Transverse colon (tissue), 4 donors: Measurements from ENCODE around the gene ITIH5. TPM values are rescaled to one million over a fixed set of nuclear protein-coding genes. Genes with fewer than 3 reads are reported as not detected.
"Not testable (repeated sequence)": the region's sequence is repeated elsewhere in the genome, so short reads cannot be mapped to it uniquely, and the experiment has no call there.

Source experiments
- DNase-seq: peaks from one replicate; pipeline ENCODE4 v3.0.0-alpha.2; 2019
- H3K27ac ChIP-seq, 4 donors: fragments of 200-600 bp; sonication (generic); 2 replicates each; pipeline ENCODE4 v1.5.1; 2016 to 2018; ENCODE audit warnings: inconsistent platforms in 4 of 4
- H3K27me3 ChIP-seq: fragments of 200-600 bp; sonication (generic); 2 replicates; pipeline ENCODE4 v1.5.1; 2017; ENCODE audit warnings: inconsistent platforms
- H3K36me3 ChIP-seq, 4 donors: fragments of 200-600 bp; sonication (generic); 2 replicates each; pipeline ENCODE4 v1.5.1; 2017 to 2019; ENCODE audit warnings: inconsistent platforms in 4 of 4
- H3K4me1 ChIP-seq, 4 donors: fragments of 200-600 bp; sonication (generic); 2 replicates each; pipeline ENCODE4 v1.5.1; 2017 to 2020; ENCODE audit warnings: inconsistent platforms in 4 of 4
- H3K4me3 ChIP-seq, 4 donors: fragments of 200-600 bp; sonication (generic); 1 replicate in 1 of 4; 2 replicates in 3 of 4; pipeline versions ENCODE4 v1.5.1 to v1.6.1; 2017 to 2019; ENCODE audit warnings: inconsistent platforms in 4 of 4
- H3K9me3 ChIP-seq, 2 donors: fragments of 200-600 bp; sonication (generic); 2 replicates each; pipeline ENCODE4 v1.5.1; 2017 to 2019; ENCODE audit warnings: inconsistent platforms in 2 of 2
- EP300 ChIP-seq: sonication (generic); formaldehyde crosslinking; IDR thresholded peaks from one replicate; pipeline ENCODE4 v1.6.1; 2017; ENCODE audit warnings: antibody characterized with exemption, low read depth
- POLR2A ChIP-seq: fragments of 450-650 bp; IDR thresholded peaks from one replicate; pipeline ENCODE4 v1.6.1; 2016; ENCODE audit warnings: antibody characterized with exemption, mild to moderate bottlenecking, moderate library complexity
- POLR2AphosphoS5 ChIP-seq, 3 donors: sonication (generic); formaldehyde crosslinking; IDR thresholded peaks; one replicate each; pipeline ENCODE4 v1.6.1; 2016; ENCODE audit warnings: antibody characterized with exemption in 3 of 3
- WGBS, 2 donors: methylation state at CpG; one replicate each; pipeline ENCODE4 v1.1.5; 2018; ENCODE audit warnings: low coverage in 1 of 2; 5-methylcytosine and 5-hydroxymethylcytosine counted together
- in situ Hi-C, 4 donors: fragments of 200-750 bp; cut with MboI; loops; one replicate each; pipeline versions ENCODE4 v1.15.0 to v1.15.1; 2017; ENCODE audit warnings: low sequenced_read_pairs in 3 of 4, low pct_ligation_motif_present in 1 of 4, low pct_unique_long_range_greater_than_20kb in 1 of 4
- intact Hi-C: fragments of 100-400 bp; cut with DNase I; formaldehyde crosslinking; loops from one replicate; pipeline ENCODE4 v1.15.1; 2023; ENCODE audit warnings: low total_unique reads
- total RNA-seq, 4 donors: library from RNA; depleted of rRNA; stranded (reverse); fragments of >200 nt; gene quantifications; one replicate each; pipeline ENCODE4 v1.1.0, GENCODE V29; 2016
- TF ChIP-seq, protein P1 (sequence below), 5 experiments: fragments of 200-600 bp in 3 of 5; fragments of 450-650 bp in 2 of 5; sonication (generic) in 3 of 5; IDR thresholded peaks; 1 replicate in 2 of 5; 2 replicates in 3 of 5; pipeline ENCODE4 v1.5.1; 2016 to 2017; ENCODE audit warnings: antibody characterized with exemption in 5 of 5, inconsistent platforms in 3 of 5, mild to moderate bottlenecking in 2 of 5, moderate library complexity in 1 of 5

Gene ITIH5
- total RNA-seq, 4 donors from 2014 or later: 13.2 to 169 (median 17.0) TPM

DNA sequence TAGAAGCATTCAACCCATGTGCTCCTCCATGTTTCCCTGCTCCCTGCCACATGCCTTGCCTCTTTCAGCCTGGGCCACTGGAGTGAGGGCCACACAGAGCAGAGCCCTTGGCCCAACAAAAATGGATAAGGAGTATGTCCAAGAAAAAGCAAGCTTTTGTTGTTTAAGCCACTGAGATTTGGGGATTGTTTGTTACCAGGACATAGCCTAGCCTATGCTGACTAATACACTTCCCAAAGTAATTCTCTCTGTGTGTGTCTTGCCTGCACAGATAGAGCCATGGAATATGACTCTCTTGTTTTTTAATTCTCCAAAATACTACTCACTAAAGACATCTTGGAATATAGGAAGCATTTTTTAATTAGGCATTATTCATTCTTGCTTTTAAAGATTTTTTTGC lies 22.8 kb upstream of the ITIH5 start:
- DNase-seq: no peak
- in situ Hi-C loops (loop anchor here in 3 of 4 donors (5.0 kb wide), 2 partner anchors 162 to 167 kb away; no protein-coding TSS in a partner anchor), intact Hi-C loops (no loop called here)
- Histone ChIP-seq H3K4me1 (no peaks in the 10 kb centered on the region), H3K27ac (no peak overlapping the region), H3K9me3 (peaks cover 0 to 10% of the 10 kb centered on the region in 2 donors), H3K4me3 (no peak overlapping the region), H3K27me3 (no peaks in the 10 kb centered on the region), H3K36me3 (no peaks in the 10 kb centered on the region)
- TF ChIP-seq POLR2A (no peak), EP300 (no peak), POLR2AphosphoS5 (IDR thresholded peaks at IDR 0.05) (no peak)
- TF ChIP-seq, protein P1, sequence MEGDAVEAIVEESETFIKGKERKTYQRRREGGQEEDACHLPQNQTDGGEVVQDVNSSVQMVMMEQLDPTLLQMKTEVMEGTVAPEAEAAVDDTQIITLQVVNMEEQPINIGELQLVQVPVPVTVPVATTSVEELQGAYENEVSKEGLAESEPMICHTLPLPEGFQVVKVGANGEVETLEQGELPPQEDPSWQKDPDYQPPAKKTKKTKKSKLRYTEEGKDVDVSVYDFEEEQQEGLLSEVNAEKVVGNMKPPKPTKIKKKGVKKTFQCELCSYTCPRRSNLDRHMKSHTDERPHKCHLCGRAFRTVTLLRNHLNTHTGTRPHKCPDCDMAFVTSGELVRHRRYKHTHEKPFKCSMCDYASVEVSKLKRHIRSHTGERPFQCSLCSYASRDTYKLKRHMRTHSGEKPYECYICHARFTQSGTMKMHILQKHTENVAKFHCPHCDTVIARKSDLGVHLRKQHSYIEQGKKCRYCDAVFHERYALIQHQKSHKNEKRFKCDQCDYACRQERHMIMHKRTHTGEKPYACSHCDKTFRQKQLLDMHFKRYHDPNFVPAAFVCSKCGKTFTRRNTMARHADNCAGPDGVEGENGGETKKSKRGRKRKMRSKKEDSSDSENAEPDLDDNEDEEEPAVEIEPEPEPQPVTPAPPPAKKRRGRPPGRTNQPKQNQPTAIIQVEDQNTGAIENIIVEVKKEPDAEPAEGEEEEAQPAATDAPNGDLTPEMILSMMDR (IDR thresholded peaks at IDR 0.05): no peak

DNA sequence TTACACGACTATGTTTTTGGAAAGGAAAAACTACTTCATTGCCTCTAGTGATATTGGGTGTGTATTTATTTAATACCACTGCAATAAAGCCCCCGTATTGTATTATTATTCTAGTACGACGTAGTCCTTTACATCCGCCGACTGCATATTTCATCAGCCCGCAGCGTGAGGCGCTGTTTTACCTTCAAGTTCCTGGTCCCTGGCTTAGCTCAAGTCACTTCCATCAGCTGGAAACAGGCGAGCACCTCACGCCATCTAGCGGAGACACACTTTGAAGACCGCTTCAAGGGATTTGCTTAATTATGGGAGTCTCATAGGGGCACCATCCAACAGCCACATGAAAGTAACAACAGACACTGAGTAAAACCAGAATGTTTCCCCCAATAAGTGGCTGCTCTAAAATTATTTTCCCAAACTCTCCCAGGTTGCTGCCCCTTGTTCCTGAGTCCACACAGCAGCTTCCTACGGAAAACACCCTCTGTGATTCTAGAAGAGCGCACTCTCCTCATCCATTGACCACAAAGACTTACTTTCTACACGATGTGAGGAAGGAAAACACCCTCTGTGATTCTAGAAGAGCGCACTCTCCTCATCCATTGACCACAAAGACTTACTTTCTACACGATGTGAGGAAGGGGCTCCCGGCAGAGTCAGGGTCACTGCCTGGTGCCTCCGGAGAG lies 20.6 kb upstream of the ITIH5 start:
- 16 to 23% methylated on average over 9 to 20 of the region's 20 CpGs for WGBS, 2 donors
- no peak overlapping the region for H3K27ac ChIP-seq
- H3K4me3 ChIP-seq: no peak overlapping the region
- peaks cover 0 to 8% of the 10 kb centered on the region in 2 donors for H3K9me3 ChIP-seq
- TF ChIP-seq POLR2A (no peak), EP300 (no peak), POLR2AphosphoS5 (IDR thresholded peaks at IDR 0.05) (peak in 1 of 3 donors; percentile 40)
- TF ChIP-seq, protein P1 (IDR thresholded peaks at IDR 0.05): peak; percentile 79 to 87 (median 83)
- in situ Hi-C loops: loop anchor here in 3 of 4 donors (5.0 kb wide), 2 partner anchors 160 to 165 kb away; no protein-coding TSS in a partner anchor
- no peaks in the 10 kb centered on the region for H3K36me3 ChIP-seq
- no peaks in the 10 kb centered on the region for H3K27me3 ChIP-seq
- DNase-seq: peak; percentile 81
- intact Hi-C loops: no loop called here
- H3K4me1 ChIP-seq: no peaks in the 10 kb centered on the region

DNA sequence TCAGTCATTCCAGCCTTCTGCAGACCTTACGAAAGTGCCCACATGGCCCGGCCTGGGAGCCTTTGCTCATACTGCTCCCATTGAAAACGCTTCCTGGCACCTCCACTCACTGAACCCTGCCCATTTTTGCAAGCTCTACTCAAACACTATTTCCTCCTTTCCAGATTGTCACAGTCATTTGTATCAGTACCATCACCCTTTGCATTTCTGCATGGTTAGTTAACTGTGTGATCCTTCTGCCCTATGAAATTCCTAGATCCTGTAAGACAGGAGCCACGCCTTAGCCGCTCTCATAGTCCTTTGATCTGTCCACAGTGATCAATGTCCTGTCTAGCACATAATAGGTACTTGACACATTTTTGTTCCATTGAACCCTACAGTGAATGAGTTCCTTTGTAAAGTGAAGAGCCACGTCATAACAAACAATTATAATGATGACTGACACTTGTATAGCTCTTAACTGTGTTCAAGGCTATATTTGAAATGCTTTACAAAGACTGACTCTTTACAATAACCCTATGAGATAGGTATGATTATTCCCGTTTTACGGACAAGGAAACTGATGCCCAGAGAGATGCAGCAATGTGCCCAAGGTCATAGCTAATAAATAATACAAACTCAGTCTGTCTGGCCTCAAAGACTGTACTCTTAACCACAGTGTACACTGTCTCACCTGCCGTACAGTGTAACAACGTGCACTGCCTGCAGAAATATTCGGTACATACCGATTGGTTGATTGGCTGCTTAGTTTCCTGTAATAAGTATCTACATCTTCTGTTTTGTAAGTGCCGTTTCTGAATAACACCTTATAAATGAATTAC lies 19.8 kb upstream of the ITIH5 start:
- 57 to 71% methylated on average over 13 of the region's 13 CpGs for WGBS, 2 donors
- no peak for DNase-seq
- H3K4me3 ChIP-seq: no peak overlapping the region
- H3K36me3 ChIP-seq: no peaks in the 10 kb centered on the region
- intact Hi-C loops (no loop called here), in situ Hi-C loops (loop anchor here in 3 of 4 donors (5.0 kb wide), 2 partner anchors 159 to 164 kb away; no protein-coding TSS in a partner anchor)
- H3K4me1 ChIP-seq: no peaks in the 10 kb centered on the region
- no peak for TF ChIP-seq POLR2AphosphoS5 (IDR thresholded peaks at IDR 0.05)
- TF ChIP-seq, protein P1 (IDR thresholded peaks at IDR 0.05): no peak
- no peak for TF ChIP-seq POLR2A
- no peak for TF ChIP-seq EP300
- H3K27me3 ChIP-seq: no peaks in the 10 kb centered on the region
- peaks cover 0 to 6% of the 10 kb centered on the region in 2 donors for H3K9me3 ChIP-seq
- H3K27ac ChIP-seq: no peak overlapping the region

DNA sequence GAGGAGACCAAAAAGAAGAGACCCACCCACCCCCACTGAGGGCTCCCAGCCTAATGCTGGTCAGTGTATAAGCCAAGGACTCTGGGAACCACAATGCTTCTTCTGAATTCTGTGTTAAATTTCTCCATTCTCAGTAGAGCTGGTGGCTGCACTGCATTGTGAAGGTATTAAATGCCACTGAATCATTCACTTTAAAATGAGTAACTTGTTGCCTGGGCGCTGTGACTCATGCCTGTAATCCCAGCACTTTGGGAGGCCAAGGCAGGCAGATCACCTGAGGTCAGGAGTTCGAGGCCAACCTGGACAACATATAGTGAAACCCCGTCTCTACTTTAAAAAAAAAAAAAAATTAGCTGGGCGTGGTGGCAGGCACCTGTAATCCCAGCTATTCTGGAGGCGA lies 13.3 kb upstream of the ITIH5 start:
- H3K36me3 ChIP-seq, H3K4me1 ChIP-seq, H3K27me3 ChIP-seq, H3K4me3 ChIP-seq, H3K9me3 ChIP-seq, H3K27ac ChIP-seq, intact Hi-C loops, DNase-seq: not testable (repeated sequence)
- in situ Hi-C loops: loop anchor here in 1 of 4 donors (5.0 kb wide), 1 partner anchor 148 kb away; no protein-coding TSS in a partner anchor
- WGBS, 2 donors: 48 to 59% methylated on average over 5 of the region's 5 CpGs
